CD4-positive, alpha-beta T cell treated with Interleukin-6 at 100 ng/mL for 8 hours (primary cell): ENCODE data around the gene IL6ST.

Experiments used
- DNase-seq: peaks from one replicate; pipeline ENCODE4 v3.0.0-alpha.2; 2020; ENCODE audit warnings: mixed read lengths, low spot score

Gene IL6ST

GRCh38 chr5:55919625-55920024 is 75.1 kb downstream of the IL6ST start:
- DNase-seq: no peak

- no peak for DNase-seq
These were observed 76.4 kb downstream of the IL6ST start for GRCh38 chr5:55918087-55919035.

GRCh38 chr5:55917402-55918086 is 77.2 kb downstream of the IL6ST start:
- no peak for DNase-seq

- DNase-seq: no peak
These were observed 77.8 kb downstream of the IL6ST start for GRCh38 chr5:55916986-55917385.

GRCh38 chr5:55915783-55916182 is 79.0 kb downstream of the IL6ST start:
- DNase-seq: no peak

- DNase-seq: no peak
These were observed 79.8 kb downstream of the IL6ST start for GRCh38 chr5:55914971-55915370.

GRCh38 chr5:55913466-55914413 is 81.0 kb downstream of the IL6ST start:
- no peak for DNase-seq

GRCh38 chr5:55911784-55912653 is 82.7 kb downstream of the IL6ST start:
- no peak for DNase-seq

GRCh38 chr5:55908804-55909203 is 86.0 kb downstream of the IL6ST start:
- DNase-seq: no peak

GRCh38 chr5:55907927-55908326 is 86.8 kb downstream of the IL6ST start:
- DNase-seq: no peak

GRCh38 chr5:55905251-55905650 is 89.5 kb downstream of the IL6ST start:
- no peak for DNase-seq

GRCh38 chr5:55904152-55904551 is 90.6 kb downstream of the IL6ST start:
- no peak for DNase-seq

- peak; percentile 52 for DNase-seq
These were observed 91.6 kb downstream of the IL6ST start for GRCh38 chr5:55903121-55903701.

- no peak for DNase-seq
These were observed 92.1 kb downstream of the IL6ST start for GRCh38 chr5:55902696-55903095.

GRCh38 chr5:55900776-55901175 is 94.0 kb downstream of the IL6ST start:
- DNase-seq: no peak

- no peak for DNase-seq
These were observed 94.7 kb downstream of the IL6ST start for GRCh38 chr5:55900068-55900467.

GRCh38 chr5:55899344-55899743 is 95.4 kb downstream of the IL6ST start:
- no peak for DNase-seq

- DNase-seq: no peak
These were observed 96.9 kb downstream of the IL6ST start for GRCh38 chr5:55897905-55898304.

- no peak for DNase-seq
These were observed 97.4 kb downstream of the IL6ST start for GRCh38 chr5:55897206-55897894.

- DNase-seq: no peak
These were observed 98.1 kb downstream of the IL6ST start for GRCh38 chr5:55896663-55897062.
